Measurements from ENCODE around the gene ELK3. TPM values are rescaled to one million over a fixed set of nuclear protein-coding genes. Genes with fewer than 3 reads are reported as not detected.

Gene ELK3
- total and polyA plus RNA-seq, 2 of the 8 experiments (the other 6 are each of a cell fraction or from before 2014, with no cell fraction given), result 3.5 to 14.3 TPM

- Histone ChIP-seq H3K18ac (ENCODE audit: extremely low read depth, low read length) (peak overlapping the region; percentile 20; the same call in 1 of the 2 replicates), H2AFZ (ENCODE audit: low read length) (no peak overlapping the region), H4K20me1 (replicated peaks in 1 of 2; ENCODE audit: control insufficient read depth in 1 of 2, insufficient read depth in 2 of 2, low read length in 2 of 2) (no peaks in the 10 kb centered on the region), H3K4me1 (replicated peaks in 1 of 4; ENCODE audit: control insufficient read depth in 3 of 4, insufficient read depth in 4 of 4, low read length in 3 of 4) (peaks cover 0 to 9% (median 3%) of the 10 kb centered on the region in 4 experiments; a peak in 3 of 7 replicates), H3K4me2 (ENCODE audit: insufficient read depth in 1 of 2, low read depth in 2 of 2, low read length in 2 of 2) (no peak overlapping the region), H4K8ac (ENCODE audit: extremely low read depth, insufficient read depth, low read length) (no peak overlapping the region), H3K79me1 (ENCODE audit: low read depth, low read length) (no peaks in the 10 kb centered on the region), H3K27ac (ENCODE audit: low read depth, low read length) (no peak overlapping the region), H2BK20ac (ENCODE audit: low read length) (no peak overlapping the region), H3K79me2 (ENCODE audit: control insufficient read depth in 1 of 2, insufficient read depth in 2 of 2, low read length in 2 of 2) (no peaks in the 10 kb centered on the region), H3K27me3 (replicated peaks in 1 of 4; ENCODE audit: control insufficient read depth in 3 of 4, extremely low read depth in 1 of 4, insufficient read depth in 3 of 4, low read length in 3 of 4) (no peaks in the 10 kb centered on the region), H3K14ac (ENCODE audit: insufficient read length) (no peak overlapping the region), H3K56ac (replicated peaks; ENCODE audit: insufficient read length, low read depth, low read length) (no peak overlapping the region), H3K36me3 (ENCODE audit: control insufficient read depth in 2 of 4, insufficient read depth in 4 of 4, low read length in 3 of 4) (no peaks in the 10 kb centered on the region), H2AK5ac (ENCODE audit: low read depth, low read length) (no peak overlapping the region), H4K5ac (ENCODE audit: insufficient read length, low read depth, low read length) (no peak overlapping the region), H3K9ac (replicated peaks in 1 of 4; ENCODE audit: extremely low read depth in 1 of 4, low read depth in 3 of 4, low read length in 3 of 4) (no peak overlapping the region; a peak in 1 of 7 replicates), H2BK15ac (ENCODE audit: low read length) (no peak overlapping the region), H2BK12ac (ENCODE audit: low read depth, low read length) (peak overlapping the region; percentile 29), H3K4ac (replicated peaks; ENCODE audit: insufficient read length, low read depth, low read length) (no peak overlapping the region), H3K9me3 (ENCODE audit: insufficient read depth in 2 of 2, low read depth in 1 of 2, low read length in 1 of 2) (no peaks in the 10 kb centered on the region), H2BK120ac (replicated peaks; ENCODE audit: low read depth, low read length) (no peak overlapping the region), H4K91ac (replicated peaks; ENCODE audit: insufficient read length, low read length) (no peak overlapping the region), H3K4me3 (ENCODE audit: extremely low read depth in 1 of 4, insufficient read depth in 2 of 4, low read depth in 3 of 4, low read length in 4 of 4) (no peak overlapping the region), H3K23ac (ENCODE audit: insufficient read length) (no peak overlapping the region), H2BK5ac (ENCODE audit: low read depth, low read length) (no peak overlapping the region), H3K23me2 (ENCODE audit: low read depth, low read length) (no peaks in the 10 kb centered on the region; the same call in 1 of the 2 replicates)
- 0 out of 2 replicates have a peak, but pooled peaks have one; percentile 14 for TF ChIP-seq CEBPB (IDR thresholded peaks at IDR 0.05; ENCODE audit: low read depth, low read length)
- no peak for TF ChIP-seq MAFK (IDR thresholded peaks at IDR 0.05; ENCODE audit: low read depth, low read length)
- no peak for TF ChIP-seq PHF8 (conservative IDR thresholded peaks at IDR 0.05; ENCODE audit: low read depth, low read length)
- TF ChIP-seq CTCF (IDR thresholded peaks at IDR 0.05; ENCODE audit: control extremely low read depth in 1 of 3, insufficient read depth in 1 of 3, low read depth in 1 of 3, low read length in 3 of 3), result no peak
- TF ChIP-seq SP1 (IDR thresholded peaks at IDR 0.05; ENCODE audit: low read depth, low read length), result no peak
- 76% methylated on average over 19 of the region's 19 CpGs; no CpG with 5 or more reads in 1 of the 2 experiments for WGBS, 2 experiments (ENCODE audit: extremely low coverage in 1 of 2, insufficient coverage in 1 of 2, insufficient read length in 1 of 2, insufficient replicate concordance in 2 of 2, low coverage in 1 of 2, low lambda C conversion rate in 2 of 2, missing lambda C conversion rate in 1 of 2)
- POLR2A ChIA-PET (ENCODE audit: partially characterized antibody), result interaction anchor here (0.9 to 3.5 kb wide), 3 partner anchors 9 to 36 kb away, joined by 3 to 11 read pairs (median 3); no protein-coding TSS in a partner anchor
- CTCF ChIA-PET (ENCODE audit: partially characterized antibody), result interaction anchor here (0.6 to 5.9 kb wide), 19 partner anchors 7 to 312 kb away, joined by 3 to 40 read pairs (median 4); no protein-coding TSS in a partner anchor
- no peak for DNase-seq (ENCODE audit: low read depth in 1 of 2, low spot score in 2 of 2)
- FAIRE-seq, result no peak
Observed at GRCh38 chr12:96210376-96211055, 16.3 kb downstream of the ELK3 start.
